Liver (tissue), 9 donors: ENCODE results near the gene BPGM. TPM values are rescaled to one million over a fixed set of nuclear protein-coding genes. Genes with fewer than 3 reads are reported as not detected.

Source experiments
- DNase-seq: peaks from one replicate; pipeline ENCODE4 v3.0.0-alpha.2; 2017; ENCODE audit warnings: low spot score
- H3K27ac ChIP-seq, 2 donors: one replicate each; pipeline ENCODE4 v1.7.0; 2013; ENCODE audit warnings: inconsistent platforms in 2 of 2, low read length in 2 of 2, control low read depth in 1 of 2, low read depth in 1 of 2, mild to moderate bottlenecking in 1 of 2
- H3K27me3 ChIP-seq, 4 donors: one replicate each; pipeline versions ENCODE4 v1.6.1 to v1.7.0; 2013; ENCODE audit warnings: low read length in 3 of 4, inconsistent platforms in 1 of 4, mild to moderate bottlenecking in 1 of 4, moderate library complexity in 1 of 4; ENCODE audit not compliant: control insufficient read depth in 4 of 4, insufficient read depth in 4 of 4
- H3K36me3 ChIP-seq, 4 donors: one replicate each; pipeline versions ENCODE4 v1.6.1 to v1.7.0; 2013; ENCODE audit warnings: low read length in 3 of 4, mild to moderate bottlenecking in 3 of 4, low read depth in 1 of 4, moderate library complexity in 1 of 4; ENCODE audit not compliant: control insufficient read depth in 4 of 4, insufficient read depth in 3 of 4
- H3K4me1 ChIP-seq, 4 donors: one replicate each; pipeline versions ENCODE4 v1.6.1 to v1.7.0; 2013; ENCODE audit warnings: low read length in 3 of 4, mild to moderate bottlenecking in 3 of 4, moderate library complexity in 1 of 4; ENCODE audit not compliant: control insufficient read depth in 4 of 4, insufficient read depth in 4 of 4
- H3K4me3 ChIP-seq, 3 donors: one replicate each; pipeline versions ENCODE4 v1.6.1 to v1.7.0; 2013; ENCODE audit warnings: low read length in 3 of 3, control low read depth in 1 of 3, low read depth in 1 of 3, mild to moderate bottlenecking in 1 of 3
- H3K9ac ChIP-seq, 2 donors: one replicate each; pipeline ENCODE4 v1.7.0; 2013; ENCODE audit warnings: low read length in 2 of 2, mild to moderate bottlenecking in 2 of 2, moderate library complexity in 2 of 2, control low read depth in 1 of 2, low read depth in 1 of 2
- H3K9me3 ChIP-seq, 4 donors: one replicate each; pipeline versions ENCODE4 v1.6.1 to v1.7.0; 2013; ENCODE audit warnings: low read length in 3 of 4; ENCODE audit not compliant: control insufficient read depth in 4 of 4
- FOXA2 ChIP-seq: IDR thresholded peaks from 2 replicates; pipeline ENCODE4 v1.6.1; 2016; ENCODE audit warnings: antibody characterized with exemption
- GABPA ChIP-seq, 2 donors: IDR thresholded peaks in 1 of 2; conservative IDR thresholded peaks in 1 of 2; 2 replicates each; pipeline ENCODE4 v1.6.1; 2016; ENCODE audit warnings: antibody characterized with exemption in 2 of 2, mild to moderate bottlenecking in 1 of 2, moderate library complexity in 1 of 2
- HNF4A ChIP-seq, 2 donors: conservative IDR thresholded peaks; 2 replicates each; pipeline ENCODE4 v1.6.1; 2016; ENCODE audit warnings: antibody characterized with exemption in 2 of 2, mild to moderate bottlenecking in 2 of 2
- HNF4G ChIP-seq: IDR thresholded peaks from 2 replicates; pipeline ENCODE4 v1.6.1; 2016; ENCODE audit warnings: antibody characterized with exemption
- JUND ChIP-seq, 2 donors: IDR thresholded peaks; 2 replicates each; pipeline ENCODE4 v1.6.1; 2016; ENCODE audit warnings: antibody characterized with exemption in 2 of 2
- RAD21 ChIP-seq, 2 donors: IDR thresholded peaks; 2 replicates each; pipeline ENCODE4 v1.6.1; 2016; ENCODE audit warnings: antibody characterized with exemption in 2 of 2, mild to moderate bottlenecking in 2 of 2
- RXRA ChIP-seq, 2 donors: IDR thresholded peaks; 2 replicates each; pipeline ENCODE4 v1.6.1; 2017 to 2018; ENCODE audit warnings: antibody characterized with exemption in 2 of 2, mild to moderate bottlenecking in 1 of 2
- SP1 ChIP-seq: IDR thresholded peaks from 2 replicates; pipeline ENCODE4 v1.6.1; 2018; ENCODE audit warnings: antibody characterized with exemption, mild to moderate bottlenecking
- TAF1 ChIP-seq: conservative IDR thresholded peaks from 2 replicates; pipeline ENCODE4 v1.6.1; 2016; ENCODE audit warnings: antibody characterized with exemption, mild to moderate bottlenecking
- YY1 ChIP-seq: IDR thresholded peaks from 2 replicates; pipeline ENCODE4 v1.6.1; 2016; ENCODE audit warnings: antibody characterized with exemption, mild to moderate bottlenecking
- WGBS: extraction: QIAGEN DNeasy Blood & Tissue Kit; methylation state at CpG from one replicate; pipeline ENCODE4 v1.1.7; 2013; 5-methylcytosine and 5-hydroxymethylcytosine counted together
- polyA plus RNA-seq, 2 donors: library from polyadenylated mRNA; stranded (reverse) in 1 of 2; unstranded in 1 of 2; fragments of 200-250 nt in 1 of 2; fragments of >200 nt in 1 of 2; fragmentation: Nextera tagmentation in 1 of 2; extraction: Ambion mirVana in 1 of 2; gene quantifications; one replicate each; pipeline versions ENCODE4 v1.2.1 to v1.2.3, GENCODE V29; 2013 to 2015
- total RNA-seq, 2 donors: library from RNA; depleted of rRNA; stranded (reverse); fragments of >200 nt; gene quantifications; one replicate each; pipeline ENCODE4 v1.2.3, GENCODE V29; 2014
- TF ChIP-seq, protein P1 (sequence below): IDR thresholded peaks from 2 replicates; pipeline ENCODE4 v1.6.1; 2016; ENCODE audit warnings: antibody characterized with exemption
- TF ChIP-seq, protein P2 (sequence below): IDR thresholded peaks from 2 replicates; pipeline ENCODE4 v1.6.1; 2016; ENCODE audit warnings: antibody characterized with exemption, mild to moderate bottlenecking
- TF ChIP-seq, protein P3 (sequence below): IDR thresholded peaks from 2 replicates; pipeline ENCODE4 v1.6.1; 2016; ENCODE audit warnings: antibody characterized with exemption
- TF ChIP-seq, protein P4 (sequence below): IDR thresholded peaks from 2 replicates; pipeline ENCODE4 v1.6.1; 2016; ENCODE audit warnings: antibody characterized with exemption
- TF ChIP-seq, protein P5 (sequence below): fragments of 150-350 bp; IDR thresholded peaks from 2 replicates; pipeline ENCODE4 v1.5.1; 2017; ENCODE audit warnings: improper control_type of control experiment, low read depth, low read length; ENCODE audit not compliant: missing input control
- donor health status: healthy.
- donor health status: healthy.
- donor health status: healthy.
- donor health status: healthy.
- donor health status: healthy.

Gene BPGM
- total and polyA plus RNA-seq, 4 donors: 6.1 to 250 (median 7.6) TPM

DNA sequence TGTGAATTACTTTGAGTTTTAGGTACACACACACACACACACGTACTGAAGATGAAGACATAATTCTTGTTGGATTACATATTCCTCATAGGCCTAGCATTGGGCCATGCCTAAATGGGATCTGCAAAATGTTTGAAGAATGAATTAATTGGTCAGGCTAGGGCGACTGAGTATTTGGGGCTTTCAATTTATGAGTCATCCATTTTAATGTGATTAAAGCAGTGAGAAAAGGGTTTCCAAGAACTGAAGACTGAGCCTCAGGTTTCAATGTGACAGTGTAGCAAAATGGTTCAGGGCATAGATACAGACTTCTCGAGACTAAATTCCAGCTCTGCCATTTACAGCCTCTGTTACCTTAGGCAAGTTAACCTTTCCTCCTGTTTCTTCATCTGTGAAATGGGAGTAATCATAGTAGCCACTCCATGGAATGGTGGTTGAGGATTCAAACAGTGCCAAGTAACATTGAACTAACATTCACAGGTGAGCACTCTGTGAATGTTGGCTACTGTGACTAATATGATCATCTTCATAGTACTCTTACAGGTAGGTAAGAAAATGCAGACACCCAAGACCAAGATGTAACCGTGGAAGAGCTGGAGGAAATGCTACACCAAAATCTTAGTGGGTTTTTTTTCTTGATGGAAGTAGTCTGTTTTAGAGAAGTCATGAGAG lies 7.6 kb downstream of the BPGM start:
- Histone ChIP-seq H3K9ac (no peak overlapping the region), H3K4me3 (no peak overlapping the region), H3K27me3 (no peaks in the 10 kb centered on the region), H3K9me3 (no peaks in the 10 kb centered on the region), H3K4me1 (no peaks in the 10 kb centered on the region), H3K27ac (no peak overlapping the region), H3K36me3 (peaks cover 0 to 2% (median 0%) of the 10 kb centered on the region in 4 donors)
- no peak for DNase-seq
- no peak for TF ChIP-seq FOXA2
- 88% methylated on average over 4 of the region's 4 CpGs for WGBS

DNA sequence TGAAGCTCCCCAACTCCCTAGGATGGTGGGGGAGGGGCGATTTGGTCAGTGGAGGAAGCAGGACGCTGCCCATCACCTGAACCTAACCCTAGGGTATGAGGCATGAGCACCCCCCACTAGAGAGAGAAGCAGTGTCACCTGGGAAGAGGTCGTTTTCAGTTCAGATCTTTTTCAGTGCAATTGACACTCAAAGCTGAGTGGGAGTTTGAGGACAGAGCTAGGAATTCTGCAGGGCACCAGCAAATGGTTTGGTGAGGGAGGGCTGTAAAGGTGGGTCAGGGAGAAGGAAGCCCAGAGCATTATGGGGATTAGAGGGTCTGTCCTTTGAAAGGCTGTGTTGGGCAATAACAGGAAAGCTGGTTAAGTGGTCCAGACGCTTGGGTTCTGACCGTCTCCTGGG lies 10.9 kb downstream of the BPGM start:
- no peaks in the 10 kb centered on the region for H3K9me3 ChIP-seq
- peaks cover 0 to 11% (median 6%) of the 10 kb centered on the region in 4 donors for H3K36me3 ChIP-seq
- H3K4me3 ChIP-seq: no peak overlapping the region
- TF ChIP-seq GABPA (IDR thresholded peaks at IDR 0.05 in 1 of 2, conservative IDR thresholded peaks at IDR 0.05 in 1 of 2) (no peak), RXRA (IDR thresholded peaks at IDR 0.05) (no peak), HNF4A (conservative IDR thresholded peaks at IDR 0.05) (no peak), TAF1 (no peak), SP1 (no peak), YY1 (no peak), JUND (IDR thresholded peaks at IDR 0.05) (no peak), HNF4G (no peak), RAD21 (IDR thresholded peaks at IDR 0.05) (no peak)
- TF ChIP-seq, protein P1, sequence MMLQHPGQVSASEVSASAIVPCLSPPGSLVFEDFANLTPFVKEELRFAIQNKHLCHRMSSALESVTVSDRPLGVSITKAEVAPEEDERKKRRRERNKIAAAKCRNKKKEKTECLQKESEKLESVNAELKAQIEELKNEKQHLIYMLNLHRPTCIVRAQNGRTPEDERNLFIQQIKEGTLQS: no peak
- TF ChIP-seq, protein P2, sequence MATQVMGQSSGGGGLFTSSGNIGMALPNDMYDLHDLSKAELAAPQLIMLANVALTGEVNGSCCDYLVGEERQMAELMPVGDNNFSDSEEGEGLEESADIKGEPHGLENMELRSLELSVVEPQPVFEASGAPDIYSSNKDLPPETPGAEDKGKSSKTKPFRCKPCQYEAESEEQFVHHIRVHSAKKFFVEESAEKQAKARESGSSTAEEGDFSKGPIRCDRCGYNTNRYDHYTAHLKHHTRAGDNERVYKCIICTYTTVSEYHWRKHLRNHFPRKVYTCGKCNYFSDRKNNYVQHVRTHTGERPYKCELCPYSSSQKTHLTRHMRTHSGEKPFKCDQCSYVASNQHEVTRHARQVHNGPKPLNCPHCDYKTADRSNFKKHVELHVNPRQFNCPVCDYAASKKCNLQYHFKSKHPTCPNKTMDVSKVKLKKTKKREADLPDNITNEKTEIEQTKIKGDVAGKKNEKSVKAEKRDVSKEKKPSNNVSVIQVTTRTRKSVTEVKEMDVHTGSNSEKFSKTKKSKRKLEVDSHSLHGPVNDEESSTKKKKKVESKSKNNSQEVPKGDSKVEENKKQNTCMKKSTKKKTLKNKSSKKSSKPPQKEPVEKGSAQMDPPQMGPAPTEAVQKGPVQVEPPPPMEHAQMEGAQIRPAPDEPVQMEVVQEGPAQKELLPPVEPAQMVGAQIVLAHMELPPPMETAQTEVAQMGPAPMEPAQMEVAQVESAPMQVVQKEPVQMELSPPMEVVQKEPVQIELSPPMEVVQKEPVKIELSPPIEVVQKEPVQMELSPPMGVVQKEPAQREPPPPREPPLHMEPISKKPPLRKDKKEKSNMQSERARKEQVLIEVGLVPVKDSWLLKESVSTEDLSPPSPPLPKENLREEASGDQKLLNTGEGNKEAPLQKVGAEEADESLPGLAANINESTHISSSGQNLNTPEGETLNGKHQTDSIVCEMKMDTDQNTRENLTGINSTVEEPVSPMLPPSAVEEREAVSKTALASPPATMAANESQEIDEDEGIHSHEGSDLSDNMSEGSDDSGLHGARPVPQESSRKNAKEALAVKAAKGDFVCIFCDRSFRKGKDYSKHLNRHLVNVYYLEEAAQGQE: no peak
- TF ChIP-seq, protein P3, sequence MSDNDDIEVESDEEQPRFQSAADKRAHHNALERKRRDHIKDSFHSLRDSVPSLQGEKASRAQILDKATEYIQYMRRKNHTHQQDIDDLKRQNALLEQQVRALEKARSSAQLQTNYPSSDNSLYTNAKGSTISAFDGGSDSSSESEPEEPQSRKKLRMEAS: no peak
- no peaks in the 10 kb centered on the region for H3K27me3 ChIP-seq
- H3K9ac ChIP-seq: no peak overlapping the region
- 74% methylated on average over 5 of the region's 5 CpGs for WGBS
- H3K27ac ChIP-seq: no peak overlapping the region
- no peak for DNase-seq
- H3K4me1 ChIP-seq: no peaks in the 10 kb centered on the region

DNA sequence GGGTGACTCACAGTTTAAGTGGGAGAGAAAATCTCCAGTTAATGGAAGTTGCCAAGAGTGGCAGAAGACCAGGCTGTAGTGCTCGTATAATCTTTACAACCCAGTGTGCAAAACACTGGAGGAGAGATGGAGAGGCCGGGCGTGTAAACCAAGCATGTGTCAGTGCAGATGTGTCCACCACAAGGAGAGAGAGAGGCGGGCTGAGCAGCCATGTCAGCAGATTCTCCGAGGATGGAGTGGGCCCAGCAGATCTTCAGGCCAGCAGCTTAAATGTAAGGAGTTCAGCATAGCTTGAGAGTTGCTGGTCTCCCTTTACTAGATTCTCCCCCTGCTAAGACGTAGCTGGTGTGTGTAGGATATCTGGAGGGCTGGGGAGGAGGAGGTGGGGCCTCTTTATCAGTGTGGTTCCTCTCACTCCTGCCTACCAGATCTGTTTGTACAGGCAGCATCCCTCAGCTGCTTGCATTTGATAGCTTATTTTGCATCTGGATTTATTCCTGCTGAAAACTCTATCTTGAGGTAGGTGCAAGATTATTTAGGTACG lies 13.7 kb downstream of the BPGM start:
- H3K9me3 ChIP-seq: no peaks in the 10 kb centered on the region
- no peak overlapping the region for H3K27ac ChIP-seq
- H3K4me1 ChIP-seq: no peaks in the 10 kb centered on the region
- no peaks in the 10 kb centered on the region for H3K27me3 ChIP-seq
- no peak overlapping the region for H3K4me3 ChIP-seq
- 93% methylated on average over 7 of the region's 7 CpGs for WGBS
- no peak overlapping the region for H3K9ac ChIP-seq
- peaks cover 0 to 15% (median 7%) of the 10 kb centered on the region in 4 donors for H3K36me3 ChIP-seq
- DNase-seq: peak; percentile 73
- TF ChIP-seq, protein P2: no peak
- TF ChIP-seq, protein P4, sequence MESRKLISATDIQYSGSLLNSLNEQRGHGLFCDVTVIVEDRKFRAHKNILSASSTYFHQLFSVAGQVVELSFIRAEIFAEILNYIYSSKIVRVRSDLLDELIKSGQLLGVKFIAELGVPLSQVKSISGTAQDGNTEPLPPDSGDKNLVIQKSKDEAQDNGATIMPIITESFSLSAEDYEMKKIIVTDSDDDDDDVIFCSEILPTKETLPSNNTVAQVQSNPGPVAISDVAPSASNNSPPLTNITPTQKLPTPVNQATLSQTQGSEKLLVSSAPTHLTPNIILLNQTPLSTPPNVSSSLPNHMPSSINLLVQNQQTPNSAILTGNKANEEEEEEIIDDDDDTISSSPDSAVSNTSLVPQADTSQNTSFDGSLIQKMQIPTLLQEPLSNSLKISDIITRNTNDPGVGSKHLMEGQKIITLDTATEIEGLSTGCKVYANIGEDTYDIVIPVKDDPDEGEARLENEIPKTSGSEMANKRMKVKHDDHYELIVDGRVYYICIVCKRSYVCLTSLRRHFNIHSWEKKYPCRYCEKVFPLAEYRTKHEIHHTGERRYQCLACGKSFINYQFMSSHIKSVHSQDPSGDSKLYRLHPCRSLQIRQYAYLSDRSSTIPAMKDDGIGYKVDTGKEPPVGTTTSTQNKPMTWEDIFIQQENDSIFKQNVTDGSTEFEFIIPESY: no peak
- TF ChIP-seq GABPA (IDR thresholded peaks at IDR 0.05 in 1 of 2, conservative IDR thresholded peaks at IDR 0.05 in 1 of 2) (no peak), TAF1 (no peak), JUND (IDR thresholded peaks at IDR 0.05) (no peak)
- TF ChIP-seq, protein P5, sequence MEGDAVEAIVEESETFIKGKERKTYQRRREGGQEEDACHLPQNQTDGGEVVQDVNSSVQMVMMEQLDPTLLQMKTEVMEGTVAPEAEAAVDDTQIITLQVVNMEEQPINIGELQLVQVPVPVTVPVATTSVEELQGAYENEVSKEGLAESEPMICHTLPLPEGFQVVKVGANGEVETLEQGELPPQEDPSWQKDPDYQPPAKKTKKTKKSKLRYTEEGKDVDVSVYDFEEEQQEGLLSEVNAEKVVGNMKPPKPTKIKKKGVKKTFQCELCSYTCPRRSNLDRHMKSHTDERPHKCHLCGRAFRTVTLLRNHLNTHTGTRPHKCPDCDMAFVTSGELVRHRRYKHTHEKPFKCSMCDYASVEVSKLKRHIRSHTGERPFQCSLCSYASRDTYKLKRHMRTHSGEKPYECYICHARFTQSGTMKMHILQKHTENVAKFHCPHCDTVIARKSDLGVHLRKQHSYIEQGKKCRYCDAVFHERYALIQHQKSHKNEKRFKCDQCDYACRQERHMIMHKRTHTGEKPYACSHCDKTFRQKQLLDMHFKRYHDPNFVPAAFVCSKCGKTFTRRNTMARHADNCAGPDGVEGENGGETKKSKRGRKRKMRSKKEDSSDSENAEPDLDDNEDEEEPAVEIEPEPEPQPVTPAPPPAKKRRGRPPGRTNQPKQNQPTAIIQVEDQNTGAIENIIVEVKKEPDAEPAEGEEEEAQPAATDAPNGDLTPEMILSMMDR: no peak
